IMR-90 (cell line): Measurements from ENCODE around the gene MTR. TPM values are rescaled to one million over a fixed set of nuclear protein-coding genes. Genes with fewer than 3 reads are reported as not detected.

Experiments used
- ATAC-seq: fragments of 200-7000 bp; cut with Tn5 transposase; 2 replicates; pipeline ENCODE4 v1.9.1; 2020; ENCODE audit warnings: low read depth, mild to moderate bottlenecking, moderate library complexity
- BruUV-seq: library from RNA; stranded (reverse); fragments of 400-500 nt; replicated peaks from 2 replicates; lab custom pipeline; 2021; lab: Mats Ljungman, UMichigan
- CTCF ChIA-PET: fragments of 300-600 bp; formaldehyde crosslinking; extraction: SDS; loops from one replicate; lab custom pipeline; 2021; ENCODE audit warnings: antibody characterized with exemption; lab: Yijun Ruan, JAX
- POLR2A ChIA-PET: fragments of 300-600 bp; sonication (Branson Sonifier 250); formaldehyde crosslinking; loops from one replicate; lab custom pipeline; 2022; ENCODE audit warnings: antibody characterized with exemption; ENCODE audit not compliant: unreplicated experiment; lab: Charles Lee
- DNase-seq: peaks from one replicate; pipeline ENCODE4 v3.0.0; 2013
- H2AFZ ChIP-seq: replicated peaks from 2 replicates; pipeline ENCODE3; 2013; ENCODE audit warnings: low read length, mild to moderate bottlenecking; ENCODE audit not compliant: poor library complexity
- H2AK5ac ChIP-seq: 2 replicates; pipeline ENCODE4 v1.6.1; 2013; ENCODE audit warnings: low read depth, low read length, inconsistent platforms
- H2AK9ac ChIP-seq: replicated peaks from 2 replicates; pipeline ENCODE3; 2013; ENCODE audit warnings: mild to moderate bottlenecking, low read depth, low read length, moderate library complexity; ENCODE audit not compliant: poor library complexity
- H2BK120ac ChIP-seq: 2 replicates; pipeline ENCODE4 v1.6.1; 2013; ENCODE audit warnings: low read depth, low read length, inconsistent platforms
- H2BK15ac ChIP-seq: 3 replicates; pipeline ENCODE4 v1.6.1; 2013; ENCODE audit warnings: low read depth, low read length, inconsistent platforms
- H2BK20ac ChIP-seq: 2 replicates; pipeline ENCODE4 v1.6.1; 2013; ENCODE audit warnings: low read depth, mild to moderate bottlenecking, inconsistent platforms, low read length, moderate library complexity
- H2BK5ac ChIP-seq: 2 replicates; pipeline ENCODE4 v1.6.1; 2013; ENCODE audit warnings: mild to moderate bottlenecking, low read depth, low read length, inconsistent platforms; ENCODE audit not compliant: poor library complexity, severe bottlenecking
- H3K14ac ChIP-seq: replicated peaks from 2 replicates; pipeline ENCODE4 v1.6.1; 2013; ENCODE audit warnings: low read depth, low read length, inconsistent platforms
- H3K18ac ChIP-seq: 2 replicates; pipeline ENCODE4 v1.6.1; 2013; ENCODE audit warnings: low read depth, low read length, control low read depth
- H3K23ac ChIP-seq: 2 replicates; pipeline ENCODE4 v1.6.1; 2013; ENCODE audit warnings: low read depth, low read length, inconsistent platforms
- H3K27ac ChIP-seq: 2 replicates; pipeline ENCODE4 v1.5.1; 2013; ENCODE audit warnings: mild to moderate bottlenecking, control low read depth, low read length; ENCODE audit not compliant: insufficient read depth
- H3K27me3 ChIP-seq: 2 replicates; pipeline ENCODE4 v1.6.1; 2013; ENCODE audit warnings: low read length; ENCODE audit not compliant: control insufficient read depth, insufficient read depth
- H3K36me3 ChIP-seq: 2 replicates; pipeline ENCODE4 v1.6.1; 2013; ENCODE audit warnings: low read length, mixed read lengths; ENCODE audit not compliant: control insufficient read depth, insufficient read depth
- H3K4ac ChIP-seq: 2 replicates; pipeline ENCODE4 v1.6.1; 2013; ENCODE audit warnings: low read depth, low read length, inconsistent platforms
- H3K4me1 ChIP-seq: 2 replicates; pipeline ENCODE4 v1.6.1; 2013; ENCODE audit warnings: low read length, mixed read lengths; ENCODE audit not compliant: control insufficient read depth, insufficient read depth
- H3K4me2 ChIP-seq: 2 replicates; pipeline ENCODE4 v1.6.1; 2013; ENCODE audit warnings: low read depth, mild to moderate bottlenecking, control low read depth, low read length, moderate library complexity
- H3K4me3 ChIP-seq: 2 replicates; pipeline ENCODE4 v1.5.1; 2013; ENCODE audit warnings: low read depth, mild to moderate bottlenecking, control low read depth, low read length, moderate library complexity; ENCODE audit not compliant: insufficient read depth
- H3K56ac ChIP-seq: 2 replicates; pipeline ENCODE4 v1.6.1; 2013; ENCODE audit warnings: low read length, inconsistent platforms; ENCODE audit not compliant: insufficient read depth; ENCODE audit errors: extremely low read depth
- H3K79me1 ChIP-seq, 2 experiments: 2 replicates each; pipeline ENCODE4 v1.6.1; 2013; ENCODE audit warnings: low read length in 2 of 2, inconsistent platforms in 1 of 2, low read depth in 1 of 2
- H3K9ac ChIP-seq: 2 replicates; pipeline ENCODE4 v1.6.1; 2013; ENCODE audit warnings: low read depth, low read length, control low read depth
- H3K9me1 ChIP-seq: 2 replicates; pipeline ENCODE4 v1.6.1; 2013; ENCODE audit warnings: low read length, inconsistent platforms; ENCODE audit not compliant: insufficient read depth
- H3K9me3 ChIP-seq: 2 replicates; pipeline ENCODE4 v1.6.1; 2013; ENCODE audit warnings: low read length; ENCODE audit not compliant: control insufficient read depth, insufficient read depth
- H4K20me1 ChIP-seq: 2 replicates; pipeline ENCODE4 v1.6.1; 2013; ENCODE audit warnings: low read length, inconsistent platforms; ENCODE audit not compliant: insufficient read depth
- H4K5ac ChIP-seq: 2 replicates; pipeline ENCODE4 v1.6.1; 2013; ENCODE audit warnings: mild to moderate bottlenecking, low read depth, low read length, control low read depth
- H4K8ac ChIP-seq, 2 experiments: 2 replicates each; pipeline ENCODE4 v1.6.1; 2013; ENCODE audit warnings: low read depth in 2 of 2, low read length in 2 of 2, control low read depth in 1 of 2, inconsistent platforms in 1 of 2
- H4K91ac ChIP-seq: 2 replicates; pipeline ENCODE4 v1.6.1; 2013; ENCODE audit warnings: low read depth, low read length, inconsistent platforms; ENCODE audit not compliant: insufficient read depth
- MAFK ChIP-seq: IDR thresholded peaks from 2 replicates; pipeline ENCODE4 v1.6.1; 2012; ENCODE audit warnings: low read depth, low read length, improper control_type of control experiment
- WGBS, 2 experiments: methylation state at CpG; one replicate each; pipeline versions ENCODE4 v1.1.5 to v1.1.7; 2013; ENCODE audit warnings: missing lambda C conversion rate in 2 of 2; ENCODE audit not compliant: insufficient read length in 1 of 2; ENCODE audit errors: extremely low coverage in 2 of 2; 5-methylcytosine and 5-hydroxymethylcytosine counted together
- dilution Hi-C: fragments of 300-500 bp; cut with HindIII; formaldehyde crosslinking; loops from one replicate; pipeline ENCODE4 v1.14.3; 2018; ENCODE audit warnings: low sequenced_read_pairs; ENCODE audit not compliant: unreplicated experiment
- in situ Hi-C: fragments of 300-500 bp; cut with MboI; formaldehyde crosslinking; loops from 3 replicates; pipeline ENCODE4 v1.14.3; 2019; ENCODE audit warnings: low sequenced_read_pairs, inconsistent platforms, mixed read lengths
- intact Hi-C: fragments of 100-400 bp; cut with micrococcal nuclease; formaldehyde crosslinking; loops from 2 replicates; pipeline ENCODE4 v1.10.0; 2022
- polyA plus RNA-seq, 3 experiments: library from polyadenylated mRNA; depleted of rRNA; stranded (reverse); fragments of >200 nt; gene quantifications; 2 replicates each; pipeline ENCODE4 v1.2.3, GENCODE V29; 2012; ENCODE audit warnings: low replicate concordance in 1 of 3
- total RNA-seq: library from RNA; depleted of rRNA; stranded (reverse); fragments of >200 nt; gene quantifications from 2 replicates; pipeline ENCODE4 v1.2.3, GENCODE V29; 2012

The MTR gene
- total and polyA plus RNA-seq, 2 of the 4 experiments (the other 2 are of a cell fraction): 7.7 to 31.0 TPM

DNA sequence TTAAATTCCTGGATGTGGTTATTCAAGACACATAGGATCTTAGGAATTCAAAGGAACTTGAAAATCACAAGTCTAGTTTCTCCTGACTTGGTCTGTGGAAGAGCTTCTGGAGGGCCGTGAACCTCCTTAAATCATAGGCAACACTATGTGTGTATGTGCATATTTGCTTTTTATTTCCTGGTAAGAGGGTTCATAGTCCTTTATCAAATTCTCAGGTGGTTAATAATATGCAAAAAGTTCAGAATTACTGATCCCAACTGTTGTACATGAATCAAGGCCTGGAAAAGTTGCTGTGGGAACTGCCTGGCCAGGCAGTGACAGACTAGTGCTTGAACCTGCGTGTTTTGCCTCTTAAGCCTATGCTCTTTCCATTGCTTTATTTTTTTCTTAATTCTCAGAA is 12.9 kb downstream of the MTR start:
- H3K4me3 ChIP-seq: no peak overlapping the region
- no peak overlapping the region for H3K4ac ChIP-seq
- no peaks in the 10 kb centered on the region for H4K20me1 ChIP-seq
- H3K9me3 ChIP-seq: no peaks in the 10 kb centered on the region
- H3K4me1 ChIP-seq: peaks cover 11% of the 10 kb centered on the region; the same call in 1 of the 2 replicates
- no peak overlapping the region for H3K9ac ChIP-seq
- no peak overlapping the region for H3K14ac ChIP-seq
- H3K4me2 ChIP-seq: no peak overlapping the region
- no peak overlapping the region for H2AFZ ChIP-seq
- H3K56ac ChIP-seq: no peak overlapping the region
- intact Hi-C loops: no loop called here
- dilution Hi-C loops: no loop called here
- H2BK20ac ChIP-seq: no peak overlapping the region
- in situ Hi-C loops: no loop called here
- no TSS peak for BruUV-seq
- no peak overlapping the region for H4K8ac ChIP-seq
- no peak overlapping the region for H2AK9ac ChIP-seq
- 0 out of 2 replicates have a peak, but pooled peaks cover 3% of the 10 kb centered on the region for H3K9me1 ChIP-seq
- peak; percentile 9 for DNase-seq
- no peak overlapping the region for H3K18ac ChIP-seq
- ATAC-seq: no peak
- TF ChIP-seq MAFK: no peak
- H2BK120ac ChIP-seq: no peak overlapping the region
- peaks cover 13% of the 10 kb centered on the region for H3K36me3 ChIP-seq
- ChIA-PET POLR2A (interaction anchor here (0.6 kb wide), 1 partner anchor 8 kb away, joined by 3 read pairs; no protein-coding TSS in a partner anchor), CTCF (interaction anchor here (0.6 to 1.3 kb wide), 2 partner anchors 59 to 366 kb away, joined by 3 to 4 read pairs; no protein-coding TSS in a partner anchor)
- WGBS, 2 experiments: no CpG with 5 or more reads among the region's 2 CpGs
- no peaks in the 10 kb centered on the region for H3K27me3 ChIP-seq
- no peak overlapping the region for H2BK5ac ChIP-seq
- H4K91ac ChIP-seq: no peak overlapping the region
- no peak overlapping the region for H3K27ac ChIP-seq
- no peak overlapping the region for H2AK5ac ChIP-seq
- H3K79me1 ChIP-seq: peaks cover 14 to 21% of the 10 kb centered on the region in 2 experiments
- no peak overlapping the region for H3K23ac ChIP-seq
- no peak overlapping the region for H2BK15ac ChIP-seq
- H4K5ac ChIP-seq: no peak overlapping the region
